ENCODE results near the gene LHFPL5.

LHFPL5 gene

DNA sequence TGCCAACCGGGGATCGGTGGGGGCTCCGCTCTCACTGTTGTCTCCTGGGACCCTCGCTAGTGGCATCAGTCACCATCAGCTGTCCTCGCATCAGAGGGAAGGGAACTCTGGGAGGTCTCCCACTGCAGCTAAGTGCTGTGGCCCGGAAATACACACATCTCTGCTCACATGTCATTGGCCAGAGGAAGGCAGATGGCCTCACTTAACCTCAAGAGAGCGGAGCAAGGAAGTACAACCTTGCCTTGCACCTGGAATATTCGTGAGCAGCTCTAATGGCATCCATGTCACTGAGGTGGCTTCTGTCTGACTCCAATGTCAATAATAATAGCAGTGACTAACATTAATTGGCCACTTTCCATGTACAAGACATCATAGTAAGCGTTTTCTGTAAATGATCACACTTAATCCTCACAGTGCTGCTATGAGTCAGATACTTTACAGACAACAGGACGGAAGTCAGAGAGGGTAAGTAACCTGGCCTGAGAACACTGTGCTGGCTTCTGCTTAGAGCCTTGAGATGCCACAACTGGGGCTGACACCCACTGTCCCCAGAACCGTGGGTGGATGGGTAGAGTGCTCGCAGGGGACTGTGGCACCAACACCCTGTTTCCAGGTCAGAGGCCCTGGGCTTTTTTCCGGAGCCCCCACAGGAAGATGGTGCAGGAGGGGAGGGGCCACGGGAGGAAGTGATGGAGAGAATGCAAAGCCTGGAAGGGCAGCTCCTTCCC is 6.0 kb downstream of the LHFPL5 start:
- Histone ChIP-seq H3K9me3 (no peaks in the 10 kb centered on the region), H3K27me3 (no peaks in the 10 kb centered on the region), H3K36me3 (no peaks in the 10 kb centered on the region), H3K4me1 (0 out of 2 replicates have a peak, but pooled peaks cover 4% of the 10 kb centered on the region), H3K4me3 (ENCODE audit: low read depth, low read length) (no peak overlapping the region)
- TF ChIP-seq, protein P1, sequence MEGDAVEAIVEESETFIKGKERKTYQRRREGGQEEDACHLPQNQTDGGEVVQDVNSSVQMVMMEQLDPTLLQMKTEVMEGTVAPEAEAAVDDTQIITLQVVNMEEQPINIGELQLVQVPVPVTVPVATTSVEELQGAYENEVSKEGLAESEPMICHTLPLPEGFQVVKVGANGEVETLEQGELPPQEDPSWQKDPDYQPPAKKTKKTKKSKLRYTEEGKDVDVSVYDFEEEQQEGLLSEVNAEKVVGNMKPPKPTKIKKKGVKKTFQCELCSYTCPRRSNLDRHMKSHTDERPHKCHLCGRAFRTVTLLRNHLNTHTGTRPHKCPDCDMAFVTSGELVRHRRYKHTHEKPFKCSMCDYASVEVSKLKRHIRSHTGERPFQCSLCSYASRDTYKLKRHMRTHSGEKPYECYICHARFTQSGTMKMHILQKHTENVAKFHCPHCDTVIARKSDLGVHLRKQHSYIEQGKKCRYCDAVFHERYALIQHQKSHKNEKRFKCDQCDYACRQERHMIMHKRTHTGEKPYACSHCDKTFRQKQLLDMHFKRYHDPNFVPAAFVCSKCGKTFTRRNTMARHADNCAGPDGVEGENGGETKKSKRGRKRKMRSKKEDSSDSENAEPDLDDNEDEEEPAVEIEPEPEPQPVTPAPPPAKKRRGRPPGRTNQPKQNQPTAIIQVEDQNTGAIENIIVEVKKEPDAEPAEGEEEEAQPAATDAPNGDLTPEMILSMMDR (IDR thresholded peaks at IDR 0.05; ENCODE audit: low read depth, low read length) = no peak
- no peak for DNase-seq

DNA sequence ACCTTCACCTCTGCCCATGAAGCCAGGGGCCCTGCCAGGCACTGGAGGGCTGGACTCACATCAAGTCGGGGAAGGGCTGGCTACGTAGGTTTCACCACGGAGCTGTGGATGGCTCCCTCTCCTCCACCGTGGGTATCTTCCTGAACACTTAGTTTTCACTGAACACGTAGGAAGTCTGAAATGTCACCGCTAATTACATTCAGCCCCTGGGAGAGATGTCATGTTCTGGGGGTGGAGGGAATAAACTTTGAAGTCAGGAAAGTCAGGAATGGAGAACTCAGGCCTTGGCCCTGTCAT is 6.5 kb downstream of the LHFPL5 start:
- 0 out of 2 replicates have a peak, but pooled peaks cover 4% of the 10 kb centered on the region for H3K4me1 ChIP-seq
- DNase-seq = no peak
- H3K4me3 ChIP-seq (ENCODE audit: low read depth, low read length) = no peak overlapping the region
- TF ChIP-seq, protein P1 (IDR thresholded peaks at IDR 0.05; ENCODE audit: low read depth, low read length) = no peak
- H3K9me3 ChIP-seq = no peaks in the 10 kb centered on the region
- H3K36me3 ChIP-seq = no peaks in the 10 kb centered on the region
- no peaks in the 10 kb centered on the region for H3K27me3 ChIP-seq

DNA sequence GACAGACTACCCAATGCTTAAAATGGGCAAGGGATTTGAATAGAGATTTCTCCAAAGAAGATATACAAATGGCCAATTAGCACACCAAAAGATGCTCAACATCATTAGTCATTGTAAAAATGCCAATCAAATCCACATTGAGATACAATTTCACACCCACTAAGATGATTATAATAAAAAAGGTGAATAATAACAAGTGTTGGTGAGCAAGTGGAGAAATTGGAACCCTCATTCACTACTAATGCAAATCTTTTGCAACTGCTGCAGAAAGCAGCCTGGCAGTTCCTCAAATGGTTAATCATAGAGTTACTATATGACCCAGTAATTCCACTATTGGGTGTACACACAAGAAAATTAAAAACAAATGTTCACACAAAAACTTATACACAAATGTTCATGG is 12.4 kb downstream of the LHFPL5 start:
- Histone ChIP-seq H3K4me1 (no peaks in the 10 kb centered on the region), H3K9me3 (no peaks in the 10 kb centered on the region), H3K4me3 (ENCODE audit: low read depth, low read length) (no peak overlapping the region), H3K36me3 (no peaks in the 10 kb centered on the region), H3K27me3 (no peaks in the 10 kb centered on the region)
- no peak for DNase-seq
- TF ChIP-seq, protein P1 (IDR thresholded peaks at IDR 0.05; ENCODE audit: low read depth, low read length) = no peak

DNA sequence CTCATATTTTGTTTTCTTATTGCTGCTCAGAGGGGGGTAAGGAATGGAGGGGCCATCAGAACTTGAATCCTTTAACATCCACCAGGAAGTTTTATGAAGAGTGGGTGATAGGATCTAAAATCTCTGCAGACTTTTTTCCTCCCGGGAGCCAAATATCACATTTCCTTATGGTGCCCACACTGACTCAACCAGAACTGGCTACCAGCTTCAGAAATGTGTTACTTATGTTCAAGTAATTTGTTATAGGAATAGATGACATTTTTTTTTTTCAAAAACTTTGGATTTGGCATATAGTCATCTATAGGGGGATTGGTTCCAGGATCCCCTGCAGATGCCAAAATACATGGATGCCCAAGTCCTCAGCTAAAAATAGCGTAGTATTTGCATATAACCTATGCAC is 18.4 kb downstream of the LHFPL5 start:
- H3K4me1 ChIP-seq = no peaks in the 10 kb centered on the region
- H3K4me3 ChIP-seq (ENCODE audit: low read depth, low read length) = no peak overlapping the region
- H3K36me3 ChIP-seq = no peaks in the 10 kb centered on the region
- no peak for DNase-seq
- H3K9me3 ChIP-seq = no peaks in the 10 kb centered on the region; the same call in 1 of the 2 replicates
- no peaks in the 10 kb centered on the region for H3K27me3 ChIP-seq
- TF ChIP-seq, protein P1 (IDR thresholded peaks at IDR 0.05; ENCODE audit: low read depth, low read length) = no peak

DNA sequence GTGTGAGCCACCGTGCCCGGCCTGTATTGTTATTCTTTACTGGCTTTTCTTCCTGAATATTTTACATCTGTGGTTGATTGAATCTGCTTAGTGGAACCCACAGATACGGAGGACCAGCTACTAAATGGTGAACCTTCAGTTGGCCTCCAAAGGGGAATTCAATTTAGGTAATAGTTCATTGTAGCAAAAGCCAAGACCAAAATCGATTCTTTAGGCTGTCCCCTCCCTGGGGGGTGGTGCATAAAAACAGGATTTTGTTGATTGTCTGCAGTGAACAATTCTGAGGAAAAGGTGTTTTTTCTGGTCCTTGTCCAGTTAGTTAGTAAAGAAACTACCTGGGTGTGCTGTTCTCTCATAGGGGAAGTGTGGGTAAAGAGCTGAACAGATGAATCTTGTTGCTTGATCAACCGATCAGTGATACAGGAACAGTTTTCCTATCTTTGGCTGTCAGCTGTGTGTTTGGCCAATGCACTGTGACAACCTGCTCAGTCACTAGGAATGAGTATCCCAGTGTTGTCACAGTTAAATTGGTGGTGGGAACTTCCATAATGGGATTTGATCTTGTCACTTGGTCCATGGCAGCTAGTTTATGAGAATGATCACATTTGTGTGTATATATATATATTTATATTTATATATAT is 19.5 kb downstream of the LHFPL5 start:
- Histone ChIP-seq H3K9me3 (no peaks in the 10 kb centered on the region; the same call in 1 of the 2 replicates), H3K27me3 (no peaks in the 10 kb centered on the region), H3K4me1 (no peaks in the 10 kb centered on the region), H3K4me3 (ENCODE audit: low read depth, low read length) (no peak overlapping the region), H3K36me3 (no peaks in the 10 kb centered on the region)
- TF ChIP-seq, protein P1 (IDR thresholded peaks at IDR 0.05; ENCODE audit: low read depth, low read length) = no peak
- DNase-seq = no peak

DNA sequence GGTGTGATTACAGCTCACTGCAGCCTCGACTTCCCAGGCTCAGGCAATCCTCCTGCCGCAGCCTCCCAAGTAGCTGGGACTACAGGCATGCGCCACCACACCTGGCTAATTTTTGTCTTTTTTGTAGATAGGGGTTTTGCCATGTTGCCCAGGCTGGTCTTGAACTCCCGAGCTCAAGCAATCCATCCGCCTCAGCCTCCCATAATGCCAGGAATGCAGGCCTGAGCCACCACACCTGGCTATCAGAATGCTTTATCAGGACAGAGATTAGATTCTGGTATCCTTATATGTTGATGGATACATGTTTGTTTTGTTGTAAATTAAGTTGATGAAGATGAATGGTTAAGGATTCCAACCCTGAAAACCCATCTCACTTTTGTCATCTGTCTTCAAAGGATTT is 24.2 kb downstream of the LHFPL5 start:
- DNase-seq = no peak
- H3K9me3 ChIP-seq = no peaks in the 10 kb centered on the region; the same call in 1 of the 2 replicates
- TF ChIP-seq, protein P1 (IDR thresholded peaks at IDR 0.05; ENCODE audit: low read depth, low read length) = no peak
- H3K27me3 ChIP-seq = no peaks in the 10 kb centered on the region
- H3K4me3 ChIP-seq (ENCODE audit: low read depth, low read length) = no peak overlapping the region
- peaks cover 15% of the 10 kb centered on the region for H3K36me3 ChIP-seq
- H3K4me1 ChIP-seq = no peaks in the 10 kb centered on the region

Measured in BE2C (cell line).